Posterior cingulate gyrus (tissue), 11 donors: ENCODE results near the gene SF1.

ENCODE experiments used
- DNase-seq, 10 donors: peaks; one replicate each; pipeline versions ENCODE4 v3.0.0 to v3.0.0-alpha.2; 2020 to 2021; ENCODE audit warnings: mixed read lengths in 3 of 10
- intact Hi-C: fragments of 100-400 bp; cut with DNase I; formaldehyde crosslinking; loops from one replicate; pipeline ENCODE4 v1.15.1; 2023

Gene SF1

DNA sequence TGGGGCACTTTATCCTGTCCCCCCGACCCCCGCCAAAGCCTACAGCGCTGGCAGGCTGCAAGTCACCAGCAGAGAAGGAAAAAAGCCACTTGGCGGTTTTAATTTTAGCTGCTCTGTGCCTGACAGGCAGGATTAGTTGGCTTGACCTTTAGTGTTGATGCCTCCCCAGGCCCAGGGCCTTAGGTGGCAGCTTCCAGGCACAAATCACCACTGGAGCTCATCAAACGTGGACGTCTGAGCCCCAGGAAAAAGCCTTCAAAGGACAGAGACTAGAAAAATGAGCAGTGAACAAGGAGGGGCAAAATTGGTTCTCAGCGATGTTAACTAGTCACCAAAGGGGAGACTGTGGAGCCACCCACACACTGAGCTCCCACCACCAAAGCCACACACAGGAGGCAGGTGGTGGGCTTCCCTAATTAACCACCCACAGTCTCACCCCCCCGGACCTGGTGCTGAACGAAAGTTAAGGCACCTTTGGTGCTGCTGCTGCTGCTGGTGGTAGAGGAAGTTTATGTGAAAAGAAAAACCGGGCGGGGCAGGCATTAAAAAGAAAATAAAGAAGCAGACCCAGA, 14.2 kb downstream of the SF1 start:
- intact Hi-C loops: no loop called here
- DNase-seq: peak in 2 of 10 donors; percentile 6 to 8

DNA sequence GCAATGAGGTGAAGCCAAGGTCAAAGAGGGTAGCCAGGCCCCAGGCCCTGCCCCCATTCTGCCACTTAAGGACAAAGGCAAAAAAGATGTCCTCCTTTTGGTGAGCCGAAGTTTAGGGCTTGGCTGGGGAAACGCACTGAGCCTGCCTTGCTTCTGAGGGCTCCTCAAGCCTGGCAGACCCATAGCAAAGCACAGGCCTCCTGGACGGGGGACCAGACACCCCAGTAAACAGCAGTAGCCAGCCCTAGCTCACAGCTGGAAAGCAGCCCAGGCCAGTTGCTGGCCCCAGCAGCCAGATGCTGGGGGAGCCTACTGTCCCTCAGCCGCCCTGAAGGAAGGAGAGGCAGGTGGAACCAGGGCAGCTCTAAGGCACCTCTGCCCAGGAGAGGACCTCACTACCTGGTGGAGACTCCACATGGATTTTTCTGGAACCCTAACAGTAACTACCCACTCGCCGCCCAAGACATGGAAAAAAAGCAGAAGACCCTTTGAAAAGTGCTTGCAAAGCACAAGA, 14.8 kb downstream of the SF1 start:
- intact Hi-C loops: no loop called here
- DNase-seq: peak in 4 of 10 donors; percentile 16 to 74 (median 47)

GRCh38 chr11:64762674-64763525, 15.4 kb downstream of the SF1 start:
- intact Hi-C loops: no loop called here
- peak in 2 of 10 donors; percentile 7 to 18 for DNase-seq

GRCh38 chr11:64762277-64762673, 16.1 kb downstream of the SF1 start:
- peak in 4 of 10 donors; percentile 15 to 83 (median 51) for DNase-seq
- intact Hi-C loops: no loop called here

DNA sequence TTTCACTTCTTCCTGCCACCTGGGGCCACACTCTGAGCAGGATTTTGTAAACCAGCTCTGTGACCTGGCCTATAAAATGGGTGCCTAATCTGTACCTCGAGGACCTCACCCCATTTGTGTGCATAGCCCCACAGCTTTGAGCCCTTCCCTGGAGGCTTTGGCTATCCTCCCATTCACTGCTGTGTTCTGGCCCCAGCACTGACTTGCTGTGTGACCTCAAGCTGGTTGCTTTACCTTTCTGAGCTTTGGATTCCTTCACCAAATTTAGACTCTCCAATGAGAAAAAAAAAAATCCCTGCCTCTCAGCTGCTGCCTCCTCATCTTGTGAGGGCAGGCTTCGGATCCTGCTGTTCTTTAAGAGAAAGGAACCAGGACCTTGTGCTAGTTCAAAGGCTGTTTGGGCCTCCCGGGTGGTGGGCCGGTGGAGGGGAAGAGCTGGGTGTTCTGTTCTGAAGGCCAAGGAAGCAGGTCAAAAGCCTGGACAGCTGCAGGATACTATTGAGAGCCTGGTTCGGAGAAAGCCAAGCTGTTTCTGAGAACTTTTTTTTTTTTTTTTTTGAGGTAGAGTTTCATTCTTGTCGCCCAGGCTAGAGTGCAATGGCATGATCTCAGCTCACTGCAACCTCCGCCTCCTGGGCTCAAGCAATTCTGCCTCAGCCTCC, 17.5 kb downstream of the SF1 start:
- intact Hi-C loops: no loop called here
- DNase-seq: peak in 2 of 10 donors; percentile 2 to 3

GRCh38 chr11:64759722-64760719, 18.3 kb downstream of the SF1 start, which contains the start of gene PYGM:
TSS of gene PYGM (minus strand) at chr11:64759974. CDS start at chr11:64759898, 76 bp downstream.
- intact Hi-C loops: no loop called here
- peak in 6 of 10 donors; percentile 48 to 89 (median 70) for DNase-seq

DNA sequence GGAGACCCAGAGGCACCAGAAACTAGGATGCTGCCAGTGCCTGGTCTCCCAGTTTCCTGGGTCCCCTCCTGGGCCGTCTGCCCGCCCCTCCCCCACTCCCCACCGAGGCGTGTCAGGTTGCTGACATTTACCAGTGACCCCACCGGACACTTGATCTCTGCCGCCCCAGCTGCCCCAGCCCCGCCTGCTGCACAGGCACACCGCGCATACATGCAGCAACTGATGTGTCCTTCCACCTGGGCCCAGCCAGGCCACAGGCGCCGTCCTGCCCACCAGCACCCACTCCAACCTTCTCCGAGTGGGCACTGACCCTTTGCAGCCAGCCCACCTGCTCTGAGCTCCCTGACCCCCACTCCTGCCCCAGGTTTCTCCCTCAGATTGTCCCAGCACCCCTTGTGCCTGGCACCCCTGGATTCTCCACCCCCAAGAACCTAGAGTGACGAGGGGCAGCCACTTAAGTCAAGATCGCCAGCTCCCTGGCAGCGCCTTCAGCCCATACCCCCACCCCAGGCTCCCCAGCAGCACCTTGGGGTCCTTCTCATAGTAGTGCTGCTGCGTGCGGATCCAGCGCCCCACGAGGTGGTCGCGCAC, 19.1 kb downstream of the SF1 start:
- DNase-seq: peak in 4 of 10 donors; percentile 6 to 63 (median 42)
- intact Hi-C loops: no loop called here

DNA sequence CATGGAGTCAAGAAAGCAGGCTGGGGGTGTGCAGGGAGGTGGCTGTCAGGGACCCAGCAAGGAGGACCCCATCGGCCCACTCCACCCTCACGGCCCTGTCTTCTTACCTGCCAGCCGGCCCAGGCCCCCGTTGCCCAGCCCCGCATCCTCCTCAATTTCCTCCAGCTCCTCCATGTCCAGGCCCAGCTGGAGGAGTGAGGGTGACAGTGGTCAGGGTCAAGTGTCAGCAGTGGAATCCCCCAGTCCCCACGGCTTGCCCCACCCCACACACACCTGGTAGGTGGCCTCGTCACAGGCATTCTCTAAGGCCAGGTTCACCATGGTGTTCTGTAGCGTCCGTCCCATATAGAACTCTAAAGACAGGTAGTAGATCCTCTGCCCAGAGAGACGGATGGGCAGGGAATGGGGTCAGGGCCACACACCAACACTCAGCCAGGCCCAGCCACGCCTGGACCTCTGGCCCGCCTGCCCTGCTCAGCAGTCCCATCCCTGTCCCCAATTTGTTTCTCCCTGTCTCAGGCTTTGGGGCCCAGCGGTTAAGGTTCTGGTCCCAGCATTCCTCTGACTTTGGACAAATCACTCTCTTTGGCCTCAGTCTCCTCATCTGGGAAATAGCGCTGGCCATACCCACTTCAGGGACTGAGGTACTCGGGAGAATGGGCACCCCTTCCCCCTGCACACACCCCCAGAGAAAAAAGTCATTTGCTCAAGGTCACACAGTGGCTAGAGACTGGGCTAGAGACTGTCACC, 19.8 kb downstream of the SF1 start:
- DNase-seq: peak in 3 of 10 donors; percentile 8 to 79 (median 20)
- intact Hi-C loops: no loop called here

GRCh38 chr11:64757549-64758329, 20.6 kb downstream of the SF1 start:
- DNase-seq: peak in 4 of 10 donors; percentile 7 to 70 (median 44)
- intact Hi-C loops: no loop called here

- DNase-seq: peak in 3 of 10 donors; percentile 4 to 70 (median 19)
- intact Hi-C loops: no loop called here
Measured at GRCh38 chr11:64755681-64756361, 22.5 kb downstream of the SF1 start.

DNA sequence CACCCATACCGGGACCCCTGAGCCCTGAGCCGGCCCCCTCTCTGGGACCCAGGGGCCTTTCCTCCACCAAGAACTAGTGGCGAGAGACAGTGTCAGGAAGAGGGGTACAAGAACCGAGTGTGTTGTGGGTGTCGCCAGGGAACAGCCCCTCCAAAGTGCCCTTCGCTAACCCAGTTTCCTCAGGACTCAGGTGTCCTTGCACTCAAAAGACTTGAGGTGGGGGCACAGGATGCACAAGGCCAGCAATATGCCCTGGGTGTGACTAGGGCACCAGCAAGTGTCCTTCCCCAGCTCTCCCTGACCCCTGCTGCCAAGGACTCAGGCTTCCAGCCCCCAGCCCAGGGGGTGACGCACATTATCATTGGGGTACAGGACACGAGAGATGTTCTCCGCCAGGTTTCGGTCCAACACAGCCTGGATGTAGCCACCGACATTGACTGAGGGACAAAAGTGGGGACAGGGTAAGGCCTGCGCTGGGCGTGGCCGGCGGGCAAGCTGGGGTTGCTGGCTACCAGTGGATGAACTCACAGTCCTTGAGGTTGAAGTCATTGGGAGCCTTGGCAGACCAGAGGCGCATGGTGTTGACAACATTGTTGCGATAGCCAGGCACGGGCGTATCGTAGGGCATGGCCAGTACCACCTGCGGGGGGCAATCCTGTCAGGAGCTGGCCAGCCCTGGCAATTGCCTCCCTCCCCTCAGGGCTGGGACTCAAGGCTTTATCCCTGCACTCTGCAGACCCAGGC, 23.3 kb downstream of the SF1 start:
- intact Hi-C loops: no loop called here
- DNase-seq: peak in 4 of 10 donors; percentile 10 to 81 (median 73)

DNA sequence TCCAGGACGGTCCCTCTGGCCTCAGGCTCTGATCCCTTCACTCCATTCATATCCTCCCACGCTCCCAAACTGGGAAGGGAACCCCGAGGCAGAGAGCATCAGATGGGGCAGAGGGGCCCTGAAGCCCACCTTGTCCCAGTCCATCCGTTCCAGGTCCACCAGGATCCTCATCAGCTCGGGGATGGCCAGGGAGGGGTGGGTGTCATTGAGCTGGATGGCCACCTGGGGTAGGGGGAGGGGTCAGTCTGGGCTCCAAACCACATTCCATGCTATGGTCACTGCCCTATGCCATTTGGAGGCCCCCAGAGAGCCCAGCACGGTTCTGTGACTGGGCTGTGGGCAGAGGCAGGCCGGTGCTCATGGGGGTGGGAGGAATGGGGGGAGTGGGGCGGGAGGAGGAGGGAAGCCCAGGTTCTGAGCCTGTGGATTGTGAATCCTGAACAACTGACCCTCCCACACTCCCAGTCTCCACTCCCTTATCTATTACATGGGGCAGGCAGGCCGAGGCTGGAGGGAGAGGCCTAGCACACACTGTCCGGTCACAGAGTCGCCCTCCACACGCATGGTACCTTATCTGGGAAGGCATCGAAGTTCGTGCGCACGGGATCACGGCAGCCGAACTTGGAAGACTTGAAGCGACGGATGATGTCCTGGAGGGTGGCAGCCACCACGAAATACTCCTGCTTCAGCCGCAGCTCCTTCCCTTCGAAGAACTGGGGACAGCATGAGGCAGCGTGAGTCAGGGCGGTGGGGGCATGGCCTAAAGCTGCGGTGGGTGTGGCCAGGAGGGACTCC, 24.0 kb downstream of the SF1 start:
- intact Hi-C loops: no loop called here
- peak in 4 of 10 donors; percentile 6 to 59 (median 38) for DNase-seq

GRCh38 chr11:64753380-64754123, 24.8 kb downstream of the SF1 start:
- intact Hi-C loops: no loop called here
- peak in 3 of 10 donors; percentile 22 to 79 (median 57) for DNase-seq

GRCh38 chr11:64753019-64753379, 25.3 kb downstream of the SF1 start:
- DNase-seq: peak in 1 of 10 donors; percentile 25
- intact Hi-C loops: no loop called here
